Bladder microvascular endothelial cell (primary cell): ENCODE measurements around the gene ATG7. TPM values are rescaled to one million over a fixed set of nuclear protein-coding genes. Genes with fewer than 3 reads are reported as not detected.

Experiments
- total RNA-seq: library from RNA; depleted of rRNA; stranded (reverse); fragments of >200 nt; gene quantifications from 2 replicates; pipeline ENCODE4 v1.2.3, GENCODE V29; 2014

Gene ATG7, protein sequence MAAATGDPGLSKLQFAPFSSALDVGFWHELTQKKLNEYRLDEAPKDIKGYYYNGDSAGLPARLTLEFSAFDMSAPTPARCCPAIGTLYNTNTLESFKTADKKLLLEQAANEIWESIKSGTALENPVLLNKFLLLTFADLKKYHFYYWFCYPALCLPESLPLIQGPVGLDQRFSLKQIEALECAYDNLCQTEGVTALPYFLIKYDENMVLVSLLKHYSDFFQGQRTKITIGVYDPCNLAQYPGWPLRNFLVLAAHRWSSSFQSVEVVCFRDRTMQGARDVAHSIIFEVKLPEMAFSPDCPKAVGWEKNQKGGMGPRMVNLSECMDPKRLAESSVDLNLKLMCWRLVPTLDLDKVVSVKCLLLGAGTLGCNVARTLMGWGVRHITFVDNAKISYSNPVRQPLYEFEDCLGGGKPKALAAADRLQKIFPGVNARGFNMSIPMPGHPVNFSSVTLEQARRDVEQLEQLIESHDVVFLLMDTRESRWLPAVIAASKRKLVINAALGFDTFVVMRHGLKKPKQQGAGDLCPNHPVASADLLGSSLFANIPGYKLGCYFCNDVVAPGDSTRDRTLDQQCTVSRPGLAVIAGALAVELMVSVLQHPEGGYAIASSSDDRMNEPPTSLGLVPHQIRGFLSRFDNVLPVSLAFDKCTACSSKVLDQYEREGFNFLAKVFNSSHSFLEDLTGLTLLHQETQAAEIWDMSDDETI
- 33.5 and 58.3 TPM in 2 replicates for total RNA-seq

DNA sequence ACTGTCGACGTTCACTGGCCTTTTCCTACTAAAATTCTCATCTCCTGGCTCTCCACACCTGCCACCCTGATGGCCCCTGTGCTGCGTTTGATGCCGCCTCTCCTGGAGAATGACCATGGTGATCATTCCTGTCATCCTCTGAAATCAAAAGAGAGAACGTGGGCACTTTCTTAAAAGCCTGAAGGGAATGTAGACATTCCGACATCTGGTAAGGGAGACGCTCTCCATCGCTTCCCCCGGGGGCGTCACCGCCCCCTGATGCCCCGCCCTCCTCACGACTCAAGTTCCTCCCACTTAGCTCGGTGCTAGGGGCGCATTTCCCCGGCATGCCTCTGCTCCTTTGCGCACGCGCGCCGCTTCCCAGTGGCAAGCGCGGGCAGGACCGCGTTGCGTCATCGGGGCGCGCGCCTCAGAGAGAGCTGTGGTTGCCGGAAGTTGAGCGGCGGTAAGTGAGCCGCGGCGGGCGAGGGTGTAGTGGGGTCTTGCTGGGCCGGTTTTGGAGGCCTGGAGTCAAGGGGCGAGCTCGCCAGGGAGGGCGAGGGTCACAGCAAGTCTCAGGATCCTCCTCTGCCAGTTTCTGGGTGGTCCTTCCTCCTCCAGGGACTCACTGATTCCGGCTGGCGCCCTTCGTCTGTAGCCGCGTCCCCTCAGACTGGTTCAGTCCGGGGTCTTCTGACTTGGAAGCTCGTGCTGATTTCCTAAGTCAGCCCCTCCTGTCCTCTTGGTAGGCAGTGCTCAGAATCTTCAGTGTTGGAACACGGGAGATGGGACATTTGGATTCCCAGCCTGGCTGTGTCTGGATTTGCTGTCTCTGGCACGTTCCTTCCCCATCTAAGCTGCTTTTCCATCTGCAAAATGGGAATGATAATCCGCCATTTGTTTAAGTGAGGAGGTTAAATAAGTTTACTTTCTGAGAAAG is at the start of gene ATG7:
Gene ATG7, plus strand, starts transcription at position 412 of the 919 bp plus-strand sequence. CDS start 26,299 bp downstream, outside the sequence.

Other genes with a start within 250 kb of the ATG7 start
- 7.4 and 11.9 TPM in 2 replicates for gene HRH1, start 117.9 kb upstream of the ATG7 start, total RNA-seq